AG10803 (cell line): ENCODE results near the gene ASS1.
"Not testable (repeated sequence)": the region's sequence is repeated elsewhere in the genome, so short reads cannot be mapped to it uniquely, and the experiment has no call there.

Experiments
- DNase-seq: peaks from one replicate; pipeline ENCODE4 v3.0.0; 2010; ENCODE audit warnings: low read depth
- H3K4me3 ChIP-seq: 2 replicates; pipeline ENCODE4 v1.5.1; 2011; ENCODE audit warnings: mild to moderate bottlenecking, low read length, control low read depth
- CTCF ChIP-seq: conservative IDR thresholded peaks from 2 replicates; pipeline ENCODE4 v1.5.1; 2011; ENCODE audit warnings: mild to moderate bottlenecking, low read length, control low read depth, inconsistent platforms

The ASS1 gene

GRCh38 chr9:130433947-130434262 is 10.9 kb upstream of the ASS1 start:
- TF ChIP-seq CTCF, result no peak
- H3K4me3 ChIP-seq, result no peak overlapping the region

GRCh38 chr9:130434656-130435055 is 10.1 kb upstream of the ASS1 start:
- H3K4me3 ChIP-seq, DNase-seq: not testable (repeated sequence)

More at GRCh38 chr9:130433947-130434262, 10.9 kb upstream of the ASS1 start:
- DNase-seq, result no peak

DNA sequence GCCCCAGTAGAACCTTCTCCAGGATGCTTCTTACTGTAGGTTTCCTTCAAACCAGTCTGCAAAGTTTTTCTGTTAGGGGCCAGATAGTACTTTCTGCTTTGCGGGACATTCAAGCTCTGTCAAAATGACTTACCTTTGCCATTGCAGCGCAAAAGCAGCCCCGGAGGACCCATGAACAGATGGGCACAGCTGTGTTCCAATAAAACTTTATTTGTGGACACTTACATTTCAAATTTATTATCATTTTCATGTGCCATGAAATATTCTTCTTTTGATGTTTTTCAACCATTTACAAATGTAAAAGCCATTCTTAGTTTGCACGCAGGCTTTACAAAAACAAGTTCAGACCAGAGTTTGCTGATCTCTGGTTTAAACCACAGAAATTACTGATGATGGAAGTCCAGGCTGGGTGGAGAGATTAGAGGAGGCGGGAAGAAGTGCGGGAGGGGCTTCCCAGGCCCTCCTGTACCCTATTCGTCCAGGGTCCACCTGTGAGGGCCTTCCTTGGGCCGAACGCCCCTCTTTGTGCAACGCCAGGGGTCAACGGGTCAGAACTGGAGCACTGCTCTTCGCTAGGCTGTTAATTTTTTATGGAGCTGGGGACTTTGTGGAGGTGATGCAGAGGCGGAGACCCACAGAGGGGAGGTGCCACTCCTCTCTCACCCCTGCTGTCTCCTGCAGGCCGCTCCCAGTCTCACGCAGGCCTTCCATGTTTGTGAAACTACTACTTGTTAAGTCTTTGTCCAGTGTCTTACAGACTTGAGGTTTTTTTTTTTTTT is 7.6 kb upstream of the ASS1 start:
- no peak for TF ChIP-seq CTCF
- no peak overlapping the region for H3K4me3 ChIP-seq
- no peak for DNase-seq

DNA sequence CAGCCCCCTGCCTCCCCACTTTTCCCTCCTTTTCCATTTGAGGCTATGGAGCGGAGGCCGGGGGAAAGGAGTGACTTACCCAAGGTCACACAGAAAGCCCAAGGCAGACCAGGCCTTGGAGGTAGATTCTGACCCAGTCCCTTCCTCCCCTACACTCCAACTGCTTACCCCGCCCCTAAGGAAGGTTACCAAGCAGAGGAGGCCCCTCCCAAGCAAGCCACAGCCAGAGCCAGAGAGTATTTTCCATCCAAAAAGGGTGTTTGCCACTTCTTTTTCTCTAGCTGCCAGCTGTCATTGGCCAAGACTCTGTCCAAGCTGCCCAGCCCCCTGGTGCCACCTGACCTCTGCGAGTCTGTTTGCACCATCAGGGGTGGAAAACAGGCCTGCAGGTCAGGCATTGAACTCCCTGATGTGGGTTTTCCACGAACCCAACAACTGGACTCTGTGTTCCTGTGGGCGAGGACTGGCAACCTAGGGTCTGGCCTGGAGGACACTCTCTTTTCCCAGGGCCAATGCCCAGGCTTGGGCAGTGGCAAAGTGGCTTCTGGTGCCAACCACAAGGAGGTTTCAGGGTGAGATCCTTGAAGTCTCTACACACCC is 6.3 kb upstream of the ASS1 start:
- no peak for TF ChIP-seq CTCF
- DNase-seq, result no peak
- no peak overlapping the region for H3K4me3 ChIP-seq

GRCh38 chr9:130441031-130441430 is 3.7 kb upstream of the ASS1 start:
- no peak for DNase-seq
- no peak for TF ChIP-seq CTCF
- H3K4me3 ChIP-seq, result no peak overlapping the region

- no peak overlapping the region for H3K4me3 ChIP-seq
- no peak for TF ChIP-seq CTCF
- no peak for DNase-seq
These were observed 1.9 kb upstream of the ASS1 start for GRCh38 chr9:130442746-130443455.

DNA sequence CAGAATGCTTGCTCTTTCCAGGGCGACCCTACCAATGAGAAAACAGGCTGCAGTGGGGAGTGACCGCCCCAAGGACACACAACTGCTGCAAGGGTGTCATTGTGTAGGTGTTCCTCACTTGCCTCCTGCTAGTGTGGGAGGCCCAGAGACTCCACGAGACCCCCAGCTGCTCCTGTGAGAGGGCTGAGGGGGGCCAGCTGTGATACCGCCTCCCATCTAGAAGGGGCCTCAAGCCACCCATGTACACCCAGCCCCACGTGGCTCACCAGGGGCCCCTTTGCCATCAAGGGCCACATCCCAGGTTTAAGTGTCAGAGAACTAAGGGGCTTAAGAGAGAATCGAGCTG is 1.3 kb upstream of the ASS1 start:
- no peak overlapping the region for H3K4me3 ChIP-seq
- TF ChIP-seq CTCF, result no peak
- no peak for DNase-seq
